WTC11 (cell line): ENCODE results near the gene STX18. TPM values are rescaled to one million over a fixed set of nuclear protein-coding genes. Genes with fewer than 3 reads are reported as not detected.

Source experiments
- ATAC-seq: fragments of 200-7000 bp; cut with Tn5 transposase; 2 replicates; pipeline ENCODE4 v1.10.0; 2021; ENCODE audit warnings: mild to moderate bottlenecking, moderate library complexity
- CTCF ChIA-PET: fragments of 300-600 bp; sonication (Branson Sonifier 250); formaldehyde crosslinking; loops from one replicate; lab custom pipeline; 2021; ENCODE audit warnings: antibody characterized with exemption; lab: Charles Lee
- POLR2A ChIA-PET: fragments of 350-600 bp; sonication (Branson Sonifier 250); formaldehyde crosslinking; loops from one replicate; lab custom pipeline; 2021; ENCODE audit warnings: antibody characterized with exemption; lab: Charles Lee
- DNase-seq: peaks from one replicate; pipeline ENCODE4 v3.0.0; 2021; ENCODE audit warnings: low spot score
- H3K27ac Mint-ChIP-seq: 2 replicates; pipeline ENCODE4 v1.8.0; 2021; ENCODE audit warnings: mixed read lengths
- H3K27me3 Mint-ChIP-seq: 2 replicates; pipeline ENCODE4 v1.8.0; 2021; ENCODE audit warnings: low read depth, mild to moderate bottlenecking, moderate library complexity, mixed read lengths
- H3K36me3 Mint-ChIP-seq: 2 replicates; pipeline ENCODE4 v1.8.0; 2021; ENCODE audit warnings: mixed read lengths
- H3K4me1 Mint-ChIP-seq: 2 replicates; pipeline ENCODE4 v1.8.0; 2022; ENCODE audit warnings: mixed read lengths
- H3K4me3 Mint-ChIP-seq: 2 replicates; pipeline ENCODE4 v1.8.0; 2021; ENCODE audit warnings: mild to moderate bottlenecking, moderate library complexity, mixed read lengths
- H3K9me3 Mint-ChIP-seq: 2 replicates; pipeline ENCODE4 v1.8.0; 2021; ENCODE audit warnings: mixed read lengths
- CDX4 ChIP-seq: fragments of 250-450 bp; sonication (Bioruptor Pico); IDR thresholded peaks from 2 replicates; pipeline ENCODE4 v1.9.0; 2021; ENCODE audit warnings: moderate library complexity, mild to moderate bottlenecking, inconsistent platforms, borderline replicate concordance
- E2F4 ChIP-seq: sonication (generic); formaldehyde crosslinking; IDR thresholded peaks from 2 replicates; pipeline ENCODE4 v1.8.1; 2022; ENCODE audit warnings: low read depth, mild to moderate bottlenecking, moderate library complexity, missing genetic modification reagents, borderline replicate concordance
- KAT7 ChIP-seq: sonication (generic); formaldehyde crosslinking; IDR thresholded peaks from 2 replicates; pipeline ENCODE4 v1.8.1; 2023; ENCODE audit warnings: missing genetic modification reagents, mild to moderate bottlenecking, borderline replicate concordance
- NFYB ChIP-seq: sonication (generic); formaldehyde crosslinking; conservative IDR thresholded peaks from 2 replicates; pipeline ENCODE4 v1.8.0; 2022; ENCODE audit warnings: low read depth, missing genetic modification reagents
- PRRX2 ChIP-seq: fragments of 250-450 bp; sonication (Bioruptor Pico); IDR thresholded peaks from 2 replicates; pipeline ENCODE4 v1.8.0; 2021; ENCODE audit warnings: mild to moderate bottlenecking
- RORB ChIP-seq: fragments of 250-450 bp; sonication (Bioruptor Pico); IDR thresholded peaks from 2 replicates; pipeline ENCODE4 v1.9.0; 2021; ENCODE audit warnings: mild to moderate bottlenecking
- SMAD4 ChIP-seq: sonication (generic); formaldehyde crosslinking; IDR thresholded peaks from 2 replicates; pipeline ENCODE4 v1.8.0; 2022; ENCODE audit warnings: mild to moderate bottlenecking, missing genetic modification reagents
- TP53 ChIP-seq: sonication (generic); formaldehyde crosslinking; IDR thresholded peaks from 2 replicates; pipeline ENCODE4 v1.8.1; 2023; ENCODE audit warnings: mild to moderate bottlenecking, missing genetic modification reagents
- ZBTB43 ChIP-seq: sonication (generic); formaldehyde crosslinking; IDR thresholded peaks from 2 replicates; pipeline ENCODE4 v1.8.1; 2023; ENCODE audit warnings: mild to moderate bottlenecking, missing genetic modification reagents
- ZNF232 ChIP-seq: sonication (generic); formaldehyde crosslinking; IDR thresholded peaks from 2 replicates; pipeline ENCODE4 v1.8.0; 2022; ENCODE audit warnings: mild to moderate bottlenecking, missing genetic modification reagents
- ZNF263 ChIP-seq: sonication (generic); formaldehyde crosslinking; IDR thresholded peaks from 2 replicates; pipeline ENCODE4 v1.8.1; 2022; ENCODE audit warnings: low read depth, mild to moderate bottlenecking, moderate library complexity, missing genetic modification reagents
- ZNF423 ChIP-seq: fragments of 250-450 bp; sonication (Bioruptor Pico); IDR thresholded peaks from 2 replicates; pipeline ENCODE4 v2.1.2; 2022; ENCODE audit warnings: mild to moderate bottlenecking, moderate library complexity
- total RNA-seq: library from RNA; stranded (reverse); gene quantifications from 3 replicates; pipeline ENCODE4 v1.2.3, GENCODE V29; 2021
- TF ChIP-seq, protein P1 (sequence below): sonication (generic); formaldehyde crosslinking; IDR thresholded peaks from 2 replicates; pipeline ENCODE4 v1.8.1; 2022; ENCODE audit warnings: mild to moderate bottlenecking, moderate library complexity, missing genetic modification reagents
- TF ChIP-seq, protein P2 (sequence below): sonication (generic); formaldehyde crosslinking; IDR thresholded peaks from 2 replicates; pipeline ENCODE4 v1.8.0; 2023; ENCODE audit warnings: missing genetic modification reagents, mild to moderate bottlenecking, borderline replicate concordance
- TF ChIP-seq, protein P3 (sequence below): sonication (generic); formaldehyde crosslinking; IDR thresholded peaks from 2 replicates; pipeline ENCODE4 v1.8.1; 2022; ENCODE audit warnings: mild to moderate bottlenecking, missing genetic modification reagents, moderate library complexity, borderline replicate concordance

The STX18 gene
- total RNA-seq, 1 experiment from 2014 or later: 16.9 TPM

DNA sequence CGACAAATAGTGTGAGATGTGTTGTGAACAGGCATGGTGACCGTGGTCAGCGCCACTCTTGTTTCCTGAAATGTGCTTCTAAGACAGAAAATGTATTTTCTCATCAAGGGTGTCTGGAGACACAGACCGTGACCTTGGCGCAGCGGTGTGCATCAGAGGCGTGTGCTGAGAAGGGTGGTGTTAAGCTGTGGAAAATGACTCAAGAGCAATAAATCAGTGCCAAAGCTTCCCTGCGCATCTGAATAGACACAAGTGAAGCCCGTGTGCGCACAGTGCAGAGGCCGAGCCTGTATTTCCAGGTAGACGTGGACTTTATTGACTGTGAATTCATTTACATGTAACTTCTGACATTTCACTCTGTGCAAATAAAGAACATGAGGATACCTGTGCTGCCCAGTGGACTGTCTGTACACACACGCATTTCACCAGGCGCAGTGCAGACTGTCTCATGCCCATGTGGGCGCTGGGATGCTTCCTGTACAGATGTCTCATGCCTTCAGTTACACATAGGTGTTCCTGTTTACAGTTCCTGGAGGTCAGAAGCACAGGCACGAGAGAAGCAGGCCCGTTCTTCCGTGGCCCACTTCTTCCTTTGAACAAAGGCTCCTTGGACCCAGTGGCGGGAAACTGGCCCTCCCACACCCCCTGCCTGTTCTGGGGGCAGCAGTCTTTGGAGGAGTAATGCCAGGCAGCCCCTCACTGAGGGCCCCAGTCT lies 123.0 kb downstream of the STX18 start (continued):
- TF ChIP-seq ZBTB43 (CRISPR knock-in tag): no peak
- TF ChIP-seq KAT7 (CRISPR knock-in tag): no peak

DNA sequence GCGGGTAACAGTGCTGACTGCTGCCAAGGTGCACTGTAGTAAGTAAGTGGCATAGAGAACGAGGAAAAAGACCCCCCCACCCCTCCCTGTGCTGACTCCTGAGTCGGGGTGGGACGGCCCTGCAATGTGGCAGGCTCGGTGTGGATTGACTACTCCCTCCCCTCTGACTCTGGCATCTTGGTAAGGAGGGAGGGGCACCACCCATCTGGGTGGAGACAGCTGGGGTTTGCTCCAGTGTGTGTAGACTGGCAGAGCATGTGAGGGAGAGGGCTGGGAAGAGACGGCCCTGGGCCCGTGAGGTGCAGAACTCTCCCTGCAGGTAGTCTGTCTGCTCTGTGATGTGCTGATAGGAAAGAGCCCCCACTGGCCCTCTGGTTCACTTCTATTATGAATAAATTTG lies 124.0 kb downstream of the STX18 start:
- Mint-ChIP-seq H3K36me3 (peaks cover 44% of the 10 kb centered on the region), H3K27me3 (no peaks in the 10 kb centered on the region), H3K27ac (no peak overlapping the region), H3K4me3 (no peak overlapping the region), H3K4me1 (peaks cover 3% of the 10 kb centered on the region; the same call in 1 of the 2 replicates), H3K9me3 (0 out of 2 replicates have a peak, but pooled peaks cover 4% of the 10 kb centered on the region)
- no peak for TF ChIP-seq PRRX2 (CRISPR knock-in tag)
- TF ChIP-seq E2F4 (CRISPR knock-in tag): no peak
- no peak for TF ChIP-seq ZNF423 (CRISPR knock-in tag)
- TF ChIP-seq, protein P1, sequence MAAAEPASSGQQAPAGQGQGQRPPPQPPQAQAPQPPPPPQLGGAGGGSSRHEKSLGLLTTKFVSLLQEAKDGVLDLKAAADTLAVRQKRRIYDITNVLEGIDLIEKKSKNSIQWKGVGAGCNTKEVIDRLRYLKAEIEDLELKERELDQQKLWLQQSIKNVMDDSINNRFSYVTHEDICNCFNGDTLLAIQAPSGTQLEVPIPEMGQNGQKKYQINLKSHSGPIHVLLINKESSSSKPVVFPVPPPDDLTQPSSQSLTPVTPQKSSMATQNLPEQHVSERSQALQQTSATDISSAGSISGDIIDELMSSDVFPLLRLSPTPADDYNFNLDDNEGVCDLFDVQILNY (CRISPR knock-in tag): no peak
- no peak for TF ChIP-seq ZNF232 (CRISPR knock-in tag)
- TF ChIP-seq TP53 (CRISPR knock-in tag): no peak
- TF ChIP-seq CDX4 (CRISPR knock-in tag): no peak
- no peak for TF ChIP-seq NFYB
- TF ChIP-seq, protein P2, sequence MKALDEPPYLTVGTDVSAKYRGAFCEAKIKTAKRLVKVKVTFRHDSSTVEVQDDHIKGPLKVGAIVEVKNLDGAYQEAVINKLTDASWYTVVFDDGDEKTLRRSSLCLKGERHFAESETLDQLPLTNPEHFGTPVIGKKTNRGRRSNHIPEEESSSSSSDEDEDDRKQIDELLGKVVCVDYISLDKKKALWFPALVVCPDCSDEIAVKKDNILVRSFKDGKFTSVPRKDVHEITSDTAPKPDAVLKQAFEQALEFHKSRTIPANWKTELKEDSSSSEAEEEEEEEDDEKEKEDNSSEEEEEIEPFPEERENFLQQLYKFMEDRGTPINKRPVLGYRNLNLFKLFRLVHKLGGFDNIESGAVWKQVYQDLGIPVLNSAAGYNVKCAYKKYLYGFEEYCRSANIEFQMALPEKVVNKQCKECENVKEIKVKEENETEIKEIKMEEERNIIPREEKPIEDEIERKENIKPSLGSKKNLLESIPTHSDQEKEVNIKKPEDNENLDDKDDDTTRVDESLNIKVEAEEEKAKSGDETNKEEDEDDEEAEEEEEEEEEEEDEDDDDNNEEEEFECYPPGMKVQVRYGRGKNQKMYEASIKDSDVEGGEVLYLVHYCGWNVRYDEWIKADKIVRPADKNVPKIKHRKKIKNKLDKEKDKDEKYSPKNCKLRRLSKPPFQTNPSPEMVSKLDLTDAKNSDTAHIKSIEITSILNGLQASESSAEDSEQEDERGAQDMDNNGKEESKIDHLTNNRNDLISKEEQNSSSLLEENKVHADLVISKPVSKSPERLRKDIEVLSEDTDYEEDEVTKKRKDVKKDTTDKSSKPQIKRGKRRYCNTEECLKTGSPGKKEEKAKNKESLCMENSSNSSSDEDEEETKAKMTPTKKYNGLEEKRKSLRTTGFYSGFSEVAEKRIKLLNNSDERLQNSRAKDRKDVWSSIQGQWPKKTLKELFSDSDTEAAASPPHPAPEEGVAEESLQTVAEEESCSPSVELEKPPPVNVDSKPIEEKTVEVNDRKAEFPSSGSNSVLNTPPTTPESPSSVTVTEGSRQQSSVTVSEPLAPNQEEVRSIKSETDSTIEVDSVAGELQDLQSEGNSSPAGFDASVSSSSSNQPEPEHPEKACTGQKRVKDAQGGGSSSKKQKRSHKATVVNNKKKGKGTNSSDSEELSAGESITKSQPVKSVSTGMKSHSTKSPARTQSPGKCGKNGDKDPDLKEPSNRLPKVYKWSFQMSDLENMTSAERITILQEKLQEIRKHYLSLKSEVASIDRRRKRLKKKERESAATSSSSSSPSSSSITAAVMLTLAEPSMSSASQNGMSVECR: no peak
- TF ChIP-seq, protein P3, sequence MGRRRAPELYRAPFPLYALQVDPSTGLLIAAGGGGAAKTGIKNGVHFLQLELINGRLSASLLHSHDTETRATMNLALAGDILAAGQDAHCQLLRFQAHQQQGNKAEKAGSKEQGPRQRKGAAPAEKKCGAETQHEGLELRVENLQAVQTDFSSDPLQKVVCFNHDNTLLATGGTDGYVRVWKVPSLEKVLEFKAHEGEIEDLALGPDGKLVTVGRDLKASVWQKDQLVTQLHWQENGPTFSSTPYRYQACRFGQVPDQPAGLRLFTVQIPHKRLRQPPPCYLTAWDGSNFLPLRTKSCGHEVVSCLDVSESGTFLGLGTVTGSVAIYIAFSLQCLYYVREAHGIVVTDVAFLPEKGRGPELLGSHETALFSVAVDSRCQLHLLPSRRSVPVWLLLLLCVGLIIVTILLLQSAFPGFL (CRISPR knock-in tag): no peak
- no peak for TF ChIP-seq ZNF263 (CRISPR knock-in tag)
- no peak for TF ChIP-seq SMAD4 (CRISPR knock-in tag)
- no peak for TF ChIP-seq RORB (CRISPR knock-in tag)
- peak; percentile 13; the same call in 1 of the 2 replicates for ATAC-seq
- CTCF ChIA-PET: interaction anchor here (0.6 kb wide), 2 partner anchors 43 to 1527 kb away, joined by 3 read pairs; no protein-coding TSS in a partner anchor
- POLR2A ChIA-PET: no interaction called here
- DNase-seq: no peak
